ENCODE results near the gene SOX13.

The SOX13 gene

GRCh38 chr1:204152310-204153044 lies 79.6 kb downstream of the SOX13 start:
- no peak for DNase-seq (ENCODE audit: low read depth in 2 of 2)

- DNase-seq (ENCODE audit: low read depth in 2 of 2): no peak
Measured at GRCh38 chr1:204153667-204154066, 80.8 kb downstream of the SOX13 start.

GRCh38 chr1:204154568-204155255 lies 81.8 kb downstream of the SOX13 start:
- DNase-seq (ENCODE audit: low read depth in 2 of 2): no peak

- DNase-seq (ENCODE audit: low read depth in 2 of 2): no peak
Measured at GRCh38 chr1:204155881-204156280, 83.0 kb downstream of the SOX13 start.

GRCh38 chr1:204157962-204158361 lies 85.0 kb downstream of the SOX13 start:
- DNase-seq (ENCODE audit: low read depth in 2 of 2): no peak

GRCh38 chr1:204161609-204162493 lies 88.9 kb downstream of the SOX13 start:
- no peak for DNase-seq (ENCODE audit: low read depth in 2 of 2)

GRCh38 chr1:204162494-204163074 lies 89.7 kb downstream of the SOX13 start:
- DNase-seq (ENCODE audit: low read depth in 2 of 2): peak; percentile 70 to 73

- DNase-seq (ENCODE audit: low read depth in 2 of 2): no peak
Measured at GRCh38 chr1:204166219-204166618, 93.3 kb downstream of the SOX13 start, which contains the start of gene REN. Gene REN (minus strand): TSS chr1:204166337. CDS start chr1:204166293, 44 bp downstream.

- no peak for DNase-seq (ENCODE audit: low read depth in 2 of 2)
Measured at GRCh38 chr1:204167730-204168129, 94.8 kb downstream of the SOX13 start.

- DNase-seq (ENCODE audit: low read depth in 2 of 2): no peak
Measured at GRCh38 chr1:204169858-204170257, 96.9 kb downstream of the SOX13 start.

GRCh38 chr1:204170494-204171155 lies 97.7 kb downstream of the SOX13 start:
- DNase-seq (ENCODE audit: low read depth in 2 of 2): no peak

- no peak for DNase-seq (ENCODE audit: low read depth in 2 of 2)
Measured at GRCh38 chr1:204171751-204172178, 98.8 kb downstream of the SOX13 start.

GRCh38 chr1:204172404-204173029 lies 99.6 kb downstream of the SOX13 start:
- no peak for DNase-seq (ENCODE audit: low read depth in 2 of 2)

- DNase-seq (ENCODE audit: low read depth in 2 of 2): no peak
Measured at GRCh38 chr1:204174958-204175357, 102.0 kb downstream of the SOX13 start.

GRCh38 chr1:204176049-204176448 lies 103.1 kb downstream of the SOX13 start:
- no peak for DNase-seq (ENCODE audit: low read depth in 2 of 2)

GRCh38 chr1:204177133-204177532 lies 104.2 kb downstream of the SOX13 start:
- no peak for DNase-seq (ENCODE audit: low read depth in 2 of 2)
